Bronchial epithelial cell (primary cell): ENCODE data around the gene CENPS. TPM values are rescaled to one million over a fixed set of nuclear protein-coding genes. Genes with fewer than 3 reads are reported as not detected.

Experiments used
- DNase-seq: peaks from one replicate; pipeline ENCODE4 v3.0.0-alpha.2; 2010; ENCODE audit warnings: low read depth
- FAIRE-seq: peaks from 2 replicates; lab custom pipeline; 2011; peaks lifted over from hg19 to GRCh38; lab: Jason Lieb, UNC
- H3K27me3 ChIP-seq: 2 replicates; pipeline ENCODE4 v1.5.1; 2011; ENCODE audit warnings: low read length; ENCODE audit not compliant: control insufficient read depth, insufficient read depth
- H3K36me3 ChIP-seq: 2 replicates; pipeline ENCODE4 v1.5.1; 2011; ENCODE audit warnings: low read length; ENCODE audit not compliant: control insufficient read depth, insufficient read depth
- H3K4me3 ChIP-seq: 2 replicates; pipeline ENCODE4 v1.5.1; 2011; ENCODE audit warnings: mild to moderate bottlenecking, low read depth, low read length, control low read depth
- total RNA-seq: library from RNA; depleted of rRNA; stranded (reverse); fragments of >200 nt; gene quantifications from 2 replicates; pipeline ENCODE4 v1.2.1, GENCODE V29; 2014
- TF ChIP-seq, protein P1 (sequence below): IDR thresholded peaks from 2 replicates; pipeline ENCODE4 v1.5.1; 2011; ENCODE audit warnings: mild to moderate bottlenecking, moderate library complexity, low read length, control low read depth, inconsistent platforms; ENCODE audit not compliant: insufficient read depth, severe bottlenecking

CENPS gene
- total RNA-seq, 1 donor from 2014 or later = 8.4 TPM

DNA sequence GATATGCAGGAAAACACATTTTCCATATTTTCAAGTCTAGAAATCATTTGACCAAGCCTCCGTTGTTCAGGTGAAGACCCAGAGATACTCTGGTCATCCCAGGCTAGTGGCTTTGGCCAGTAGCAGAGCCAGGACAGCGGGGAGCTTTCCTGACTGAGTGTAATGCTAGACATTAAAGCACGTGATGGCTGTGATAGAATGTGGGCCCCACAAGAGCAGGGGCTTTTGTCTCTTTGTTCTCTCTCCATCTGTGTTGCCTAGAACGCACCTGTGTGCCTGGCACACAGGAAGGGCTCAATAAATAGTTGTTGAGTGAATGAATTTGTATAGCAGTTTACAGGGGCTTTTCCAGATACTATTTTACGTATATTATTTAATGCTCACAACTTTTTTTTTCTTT is 10.6 kb downstream of the CENPS start:
- Histone ChIP-seq H3K4me3 (no peak overlapping the region), H3K27me3 (no peaks in the 10 kb centered on the region), H3K36me3 (no peaks in the 10 kb centered on the region)
- DNase-seq = no peak
- FAIRE-seq = no peak
- TF ChIP-seq, protein P1, sequence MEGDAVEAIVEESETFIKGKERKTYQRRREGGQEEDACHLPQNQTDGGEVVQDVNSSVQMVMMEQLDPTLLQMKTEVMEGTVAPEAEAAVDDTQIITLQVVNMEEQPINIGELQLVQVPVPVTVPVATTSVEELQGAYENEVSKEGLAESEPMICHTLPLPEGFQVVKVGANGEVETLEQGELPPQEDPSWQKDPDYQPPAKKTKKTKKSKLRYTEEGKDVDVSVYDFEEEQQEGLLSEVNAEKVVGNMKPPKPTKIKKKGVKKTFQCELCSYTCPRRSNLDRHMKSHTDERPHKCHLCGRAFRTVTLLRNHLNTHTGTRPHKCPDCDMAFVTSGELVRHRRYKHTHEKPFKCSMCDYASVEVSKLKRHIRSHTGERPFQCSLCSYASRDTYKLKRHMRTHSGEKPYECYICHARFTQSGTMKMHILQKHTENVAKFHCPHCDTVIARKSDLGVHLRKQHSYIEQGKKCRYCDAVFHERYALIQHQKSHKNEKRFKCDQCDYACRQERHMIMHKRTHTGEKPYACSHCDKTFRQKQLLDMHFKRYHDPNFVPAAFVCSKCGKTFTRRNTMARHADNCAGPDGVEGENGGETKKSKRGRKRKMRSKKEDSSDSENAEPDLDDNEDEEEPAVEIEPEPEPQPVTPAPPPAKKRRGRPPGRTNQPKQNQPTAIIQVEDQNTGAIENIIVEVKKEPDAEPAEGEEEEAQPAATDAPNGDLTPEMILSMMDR = no peak

- no peaks in the 10 kb centered on the region for H3K36me3 ChIP-seq
- DNase-seq (no peak), FAIRE-seq (no peak)
- H3K4me3 ChIP-seq = no peak overlapping the region
- TF ChIP-seq, protein P1 = no peak
- no peaks in the 10 kb centered on the region for H3K27me3 ChIP-seq
Measured at GRCh38 chr1:10444248-10444647, 14.0 kb downstream of the CENPS start.

- TF ChIP-seq, protein P1 = no peak
- DNase-seq (no peak), FAIRE-seq (no peak)
- Histone ChIP-seq H3K36me3 (no peaks in the 10 kb centered on the region), H3K27me3 (no peaks in the 10 kb centered on the region), H3K4me3 (no peak overlapping the region)
Measured at GRCh38 chr1:10444795-10445397, 14.7 kb downstream of the CENPS start.

DNA sequence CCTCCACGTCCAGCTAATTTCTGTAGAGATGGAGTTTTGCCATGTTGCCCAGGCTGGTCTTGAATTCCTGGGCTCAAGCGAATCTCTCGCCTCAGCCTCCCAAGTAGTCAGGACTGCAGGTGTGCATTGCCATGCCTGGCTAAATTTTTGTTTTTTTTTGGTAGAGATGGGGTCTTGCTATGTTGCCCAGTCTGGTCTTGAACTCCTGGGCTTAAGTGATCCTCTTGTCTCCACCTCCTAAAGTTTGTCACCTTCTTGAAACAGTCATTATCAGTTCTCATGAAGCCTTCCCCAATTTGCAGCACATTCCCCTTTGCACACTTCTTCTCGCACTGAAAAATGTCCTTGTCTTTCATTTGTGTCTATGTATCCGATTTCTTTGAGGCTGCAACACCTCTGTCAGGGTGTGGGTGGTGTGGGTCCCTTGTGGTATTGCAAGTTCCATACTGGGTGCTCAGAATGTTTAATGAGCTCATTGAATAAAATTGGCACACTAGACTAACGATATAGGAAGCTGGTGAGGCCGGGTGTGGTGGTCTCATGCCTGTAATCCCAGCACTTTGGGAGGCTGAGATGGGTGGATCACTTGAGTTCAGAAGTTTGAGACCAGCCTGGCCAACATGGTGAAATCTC is 16.7 kb downstream of the CENPS start:
- H3K36me3 ChIP-seq = no peaks in the 10 kb centered on the region
- DNase-seq (no peak), FAIRE-seq (no peak)
- TF ChIP-seq, protein P1 = no peak
- no peak overlapping the region for H3K4me3 ChIP-seq
- H3K27me3 ChIP-seq = no peaks in the 10 kb centered on the region

- H3K4me3 ChIP-seq = no peak within 1 kb of the TSS
- H3K36me3 ChIP-seq = no peaks in the 10 kb centered on the region
- DNase-seq = no peak
- H3K27me3 ChIP-seq = no peaks in the 10 kb centered on the region
- TF ChIP-seq, protein P1 = no peak
- FAIRE-seq = no peak
Measured at GRCh38 chr1:10449751-10450150, 19.5 kb downstream of the CENPS start, which contains the start of gene CORT. CORT (plus strand) TSS chr1:10450031; CDS start chr1:10450224, 193 bp downstream.
